HS-27A (cell line): ENCODE data around the gene UBE2Q1.

Experiments used
- DNase-seq: peaks from one replicate; pipeline ENCODE4 v3.0.0-alpha.2; 2012; ENCODE audit warnings: low read depth, missing footprints

UBE2Q1 gene

GRCh38 chr1:154502744-154503115, 55.7 kb downstream of the UBE2Q1 start:
- DNase-seq, result no peak

- no peak for DNase-seq
These were observed 56.3 kb downstream of the UBE2Q1 start, which contains the start of the genes SHE and TDRD10 for GRCh38 chr1:154502066-154502743. Gene SHE, minus strand, starts transcription at chr1:154502412. Its CDS starts 386 bp downstream, at chr1:154502026. Gene TDRD10, plus strand, starts transcription at chr1:154502219. Its CDS starts 4,685 bp downstream, at chr1:154506904.

GRCh38 chr1:154501423-154502065, 56.9 kb downstream of the UBE2Q1 start:
- no peak for DNase-seq

GRCh38 chr1:154500533-154500932, 57.9 kb downstream of the UBE2Q1 start:
- no peak for DNase-seq

- no peak for DNase-seq
These were observed 59.0 kb downstream of the UBE2Q1 start for GRCh38 chr1:154499446-154499845.
